Activated CD8-positive, alpha-beta memory T cell treated with anti-CD3 and anti-CD28 coated beads, Interleukin-2, amount 50 U/mL, for 1 hour (primary cell): ENCODE measurements around the gene PLXNC1.

Source experiments
- DNase-seq: peaks from one replicate; pipeline ENCODE4 v3.0.0-alpha.2; 2020; ENCODE audit errors: extremely low read depth

Gene PLXNC1

GRCh38 chr12:94265539-94265938, 117.2 kb downstream of the PLXNC1 start:
- DNase-seq, result no peak

GRCh38 chr12:94265966-94266745, 117.8 kb downstream of the PLXNC1 start:
- DNase-seq, result no peak

GRCh38 chr12:94266796-94267536, 118.6 kb downstream of the PLXNC1 start:
- DNase-seq, result no peak

GRCh38 chr12:94267537-94267872, 119.1 kb downstream of the PLXNC1 start:
- no peak for DNase-seq

GRCh38 chr12:94267921-94268471, 119.6 kb downstream of the PLXNC1 start:
- no peak for DNase-seq

GRCh38 chr12:94269316-94269999, 121.1 kb downstream of the PLXNC1 start:
- no peak for DNase-seq

GRCh38 chr12:94271351-94271750, 123.0 kb downstream of the PLXNC1 start:
- no peak for DNase-seq

GRCh38 chr12:94272280-94272679, 123.9 kb downstream of the PLXNC1 start:
- DNase-seq, result no peak

GRCh38 chr12:94273272-94273671, 124.9 kb downstream of the PLXNC1 start:
- DNase-seq, result no peak

- DNase-seq, result no peak
These were observed 128.3 kb downstream of the PLXNC1 start for GRCh38 chr12:94276725-94277124.

GRCh38 chr12:94277426-94278000, 129.1 kb downstream of the PLXNC1 start:
- no peak for DNase-seq

- no peak for DNase-seq
These were observed 131.7 kb downstream of the PLXNC1 start for GRCh38 chr12:94280063-94280462.

- DNase-seq, result no peak
These were observed 134.3 kb downstream of the PLXNC1 start for GRCh38 chr12:94282675-94283074.

GRCh38 chr12:94284046-94284445, 135.7 kb downstream of the PLXNC1 start:
- no peak for DNase-seq

GRCh38 chr12:94284859-94285258, 136.5 kb downstream of the PLXNC1 start:
- DNase-seq, result no peak

- DNase-seq, result no peak
These were observed 137.7 kb downstream of the PLXNC1 start for GRCh38 chr12:94285943-94286582.

GRCh38 chr12:94286583-94287244, 138.3 kb downstream of the PLXNC1 start:
- DNase-seq, result no peak

- no peak for DNase-seq
These were observed 138.9 kb downstream of the PLXNC1 start for GRCh38 chr12:94287245-94287628.

- no peak for DNase-seq
These were observed 141.3 kb downstream of the PLXNC1 start for GRCh38 chr12:94289461-94290312.

- DNase-seq, result no peak
These were observed 142.0 kb downstream of the PLXNC1 start for GRCh38 chr12:94290353-94290752.
